SIG-M5 (cell line): ENCODE results near the gene CAV2.
"Not testable (repeated sequence)": the region's sequence is repeated elsewhere in the genome, so short reads cannot be mapped to it uniquely, and the experiment has no call there.

Experiments
- DNase-seq: peaks from one replicate; lab custom pipeline; 2025; lab: John Stamatoyannopoulos, UW

The CAV2 gene

DNA sequence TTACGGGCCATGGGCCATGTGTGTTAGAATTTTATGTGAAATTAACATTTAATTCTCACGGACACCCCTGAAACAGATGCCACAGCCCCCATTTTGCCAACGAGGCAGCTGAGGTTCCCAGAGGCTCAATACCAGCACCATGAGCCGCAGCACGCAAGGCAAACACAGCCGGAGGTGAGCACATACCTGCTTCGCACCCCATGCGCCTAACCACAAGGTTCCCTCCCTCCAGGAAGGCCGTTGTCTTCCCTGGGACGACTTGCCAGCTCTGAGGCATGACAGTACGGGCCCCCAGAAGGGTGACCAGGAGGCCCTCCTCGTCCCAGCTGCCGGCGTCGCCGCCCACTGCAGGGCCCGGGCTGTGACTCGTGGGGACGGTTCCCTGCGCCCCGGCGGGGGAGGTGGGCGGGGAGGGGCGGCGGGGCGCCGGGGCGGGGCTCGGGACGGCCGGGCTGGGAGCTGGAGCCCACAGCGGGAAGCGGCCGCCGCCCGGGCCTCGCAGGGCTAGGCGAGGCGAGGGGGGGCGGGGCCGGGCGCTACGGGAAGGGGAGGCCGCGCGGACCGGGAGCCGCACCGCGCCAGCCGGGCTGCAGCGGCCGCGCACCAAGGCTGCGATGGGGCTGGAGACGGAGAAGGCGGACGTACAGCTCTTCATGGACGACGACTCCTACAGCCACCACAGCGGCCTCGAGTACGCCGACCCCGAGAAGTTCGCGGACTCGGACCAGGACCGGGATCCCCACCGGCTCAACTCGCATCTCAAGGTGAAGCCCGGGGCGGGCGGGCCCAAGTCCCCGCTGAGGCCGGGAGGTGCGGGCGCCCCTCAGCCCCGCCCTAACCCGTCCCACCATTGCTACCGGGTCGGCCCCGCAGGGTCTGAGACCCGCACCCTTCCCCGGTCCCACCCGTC lies at the start of gene CAV2:
TSS of gene CAV2 (plus strand) at position 571 of the 910 bp plus-strand sequence. CDS start at position 615, 44 bp downstream.
- DNase-seq: no peak

GRCh38 chr7:116449950-116450349 lies 49.6 kb upstream of the CAV2 start:
- no peak for DNase-seq

- DNase-seq: no peak
Observed at GRCh38 chr7:116451957-116452729, 47.4 kb upstream of the CAV2 start.

GRCh38 chr7:116454377-116454776 lies 45.2 kb upstream of the CAV2 start:
- DNase-seq: no peak

DNA sequence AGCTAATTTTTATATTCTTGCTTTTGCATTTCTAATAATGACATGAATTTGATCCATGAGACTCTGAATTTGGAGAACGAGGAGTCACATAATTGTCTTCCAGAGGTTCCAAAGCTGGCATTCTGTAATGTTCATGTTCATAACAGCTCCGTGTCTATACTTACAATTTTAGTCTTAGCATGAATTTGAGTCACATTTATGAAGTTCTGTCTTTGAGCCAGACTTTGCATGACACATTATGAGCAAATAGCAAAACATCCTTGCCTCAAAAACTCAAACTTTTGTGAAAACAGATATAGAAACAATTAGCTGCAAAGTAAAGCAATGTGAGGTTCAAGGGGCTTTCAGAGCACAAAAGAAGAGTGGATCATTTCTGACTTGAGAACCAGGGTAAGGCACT lies 44.5 kb upstream of the CAV2 start:
- DNase-seq: no peak

GRCh38 chr7:116455499-116455898 lies 44.0 kb upstream of the CAV2 start:
- no peak for DNase-seq

DNA sequence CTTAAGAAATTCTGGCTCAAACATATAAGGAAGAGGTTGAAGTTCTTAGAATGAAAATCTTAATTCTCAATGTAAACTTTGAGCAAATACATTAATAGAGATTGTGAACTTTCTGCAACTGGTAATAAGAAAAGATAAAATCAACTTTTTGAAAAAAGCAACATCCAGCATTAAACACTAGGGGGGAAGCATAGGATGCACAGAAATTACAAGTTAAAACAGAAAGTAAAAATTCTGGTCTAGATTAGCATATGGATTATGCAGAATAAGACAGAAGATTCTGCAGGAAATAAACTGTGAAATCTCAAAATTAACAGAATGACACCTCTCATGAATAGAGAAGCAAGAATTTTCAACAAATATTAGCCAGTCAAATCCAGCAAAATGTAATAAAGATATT lies 38.0 kb upstream of the CAV2 start:
- DNase-seq: no peak

- DNase-seq: no peak
Observed at GRCh38 chr7:116463956-116464355, 35.6 kb upstream of the CAV2 start.

DNA sequence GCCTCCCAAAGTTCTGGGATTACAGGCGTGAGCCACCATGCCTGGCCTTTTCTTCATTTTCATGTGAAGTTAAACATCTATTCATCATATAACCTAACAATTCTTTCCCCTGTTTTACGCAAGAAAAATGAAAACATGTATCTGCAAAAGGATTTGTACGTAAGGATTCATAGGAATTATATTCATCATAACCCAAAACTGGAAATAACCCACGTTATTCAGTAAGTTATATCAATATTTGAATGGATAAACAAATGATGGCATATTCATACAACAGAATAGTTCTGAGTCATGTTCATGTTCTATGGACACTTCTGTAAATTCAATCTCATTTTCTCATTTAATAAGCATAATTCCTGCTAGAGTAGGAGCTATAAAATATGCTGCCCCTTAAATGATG lies 35.2 kb upstream of the CAV2 start:
- DNase-seq: no peak

- DNase-seq: no peak
Observed at GRCh38 chr7:116465125-116465524, 34.4 kb upstream of the CAV2 start.

DNA sequence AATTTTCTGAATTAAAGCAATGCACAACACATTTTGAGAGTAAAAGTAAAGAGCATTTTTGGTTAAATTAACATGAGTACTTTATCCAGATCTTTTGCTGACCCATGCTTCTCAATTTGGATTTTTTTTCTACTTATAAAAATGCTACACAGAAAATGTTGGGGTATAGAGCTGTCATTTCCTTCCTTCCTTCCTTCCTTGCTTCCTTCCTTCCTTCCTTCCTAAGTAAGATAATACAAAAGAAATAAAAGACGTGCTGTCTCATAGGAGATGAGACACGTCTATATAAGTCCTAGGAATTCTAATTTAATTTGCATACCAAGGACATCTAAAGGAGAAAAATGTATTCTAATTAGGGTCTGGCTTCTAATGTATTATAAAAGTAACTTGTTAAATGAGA lies 31.0 kb upstream of the CAV2 start:
- DNase-seq: no peak

DNA sequence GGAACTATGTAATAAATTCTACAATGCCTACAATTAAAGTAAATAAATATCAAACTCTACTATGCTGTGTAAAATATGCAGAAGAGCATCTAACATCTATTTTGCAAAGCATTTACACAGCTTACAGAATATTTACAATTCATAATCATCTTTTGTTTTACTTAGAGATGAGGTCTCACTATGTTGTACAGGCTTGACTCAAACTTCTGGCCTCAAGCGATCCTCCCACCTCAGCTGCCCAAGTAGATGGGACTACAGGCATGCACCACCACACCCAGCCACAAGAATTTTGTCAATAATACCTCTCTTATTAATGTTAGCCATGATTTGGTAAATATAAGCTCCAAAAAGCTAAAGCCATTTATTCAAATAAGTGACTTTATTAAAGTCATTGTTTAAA lies 21.9 kb upstream of the CAV2 start:
- DNase-seq: no peak

- DNase-seq: no peak
Observed at GRCh38 chr7:116478834-116479233, 20.7 kb upstream of the CAV2 start.

- DNase-seq: no peak
Observed at GRCh38 chr7:116483271-116483942, 16.1 kb upstream of the CAV2 start.

- not testable (repeated sequence) for DNase-seq
Observed at GRCh38 chr7:116484389-116484788, 15.1 kb upstream of the CAV2 start.

DNA sequence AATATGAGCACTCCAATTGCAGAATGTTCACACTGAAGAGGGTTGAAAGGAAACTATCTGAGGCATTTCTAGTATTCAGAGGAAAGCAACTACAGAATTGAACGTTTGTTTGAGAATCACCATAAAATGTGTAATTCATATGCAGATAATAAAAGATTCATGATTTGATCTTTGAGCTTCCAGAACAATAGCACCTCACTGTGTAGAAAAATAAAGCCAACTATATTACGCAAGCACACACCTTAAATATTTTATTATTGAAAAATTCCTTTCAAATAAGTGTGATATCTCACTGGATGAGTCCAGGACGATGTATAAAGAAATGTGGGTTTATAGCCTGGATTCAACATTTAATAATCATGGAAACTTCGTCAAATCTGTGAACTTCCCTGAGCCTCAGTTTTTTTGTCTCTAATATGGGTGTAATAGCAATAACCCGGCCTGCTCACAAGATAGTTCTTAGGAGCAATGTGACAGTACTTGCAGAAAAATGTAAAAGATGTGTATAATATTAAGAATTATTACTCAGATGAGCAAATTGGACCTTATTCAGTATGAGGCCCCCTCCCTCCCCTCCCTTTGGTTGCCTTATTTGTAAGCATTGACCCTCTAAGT lies 11.5 kb upstream of the CAV2 start:
- DNase-seq: no peak

DNA sequence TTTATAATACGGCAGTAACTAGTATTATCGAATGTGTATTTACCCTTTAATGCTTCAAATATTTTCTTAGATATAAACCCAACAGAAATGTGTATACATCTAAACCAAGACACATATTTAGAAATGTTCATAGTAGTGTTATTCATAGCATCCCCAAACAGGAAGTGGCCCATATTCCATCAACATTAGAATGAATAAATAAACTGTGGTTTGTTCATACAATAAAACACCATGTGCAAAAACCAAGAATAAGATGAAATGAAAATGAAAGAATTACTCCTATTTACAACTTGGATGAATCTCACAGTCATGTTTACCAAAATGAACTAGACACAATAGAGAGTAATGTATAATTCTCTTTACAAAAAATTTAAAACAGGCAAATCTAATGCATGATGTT lies 9.2 kb upstream of the CAV2 start:
- no peak for DNase-seq

GRCh38 chr7:116491887-116492653 lies 7.5 kb upstream of the CAV2 start:
- no peak for DNase-seq

DNA sequence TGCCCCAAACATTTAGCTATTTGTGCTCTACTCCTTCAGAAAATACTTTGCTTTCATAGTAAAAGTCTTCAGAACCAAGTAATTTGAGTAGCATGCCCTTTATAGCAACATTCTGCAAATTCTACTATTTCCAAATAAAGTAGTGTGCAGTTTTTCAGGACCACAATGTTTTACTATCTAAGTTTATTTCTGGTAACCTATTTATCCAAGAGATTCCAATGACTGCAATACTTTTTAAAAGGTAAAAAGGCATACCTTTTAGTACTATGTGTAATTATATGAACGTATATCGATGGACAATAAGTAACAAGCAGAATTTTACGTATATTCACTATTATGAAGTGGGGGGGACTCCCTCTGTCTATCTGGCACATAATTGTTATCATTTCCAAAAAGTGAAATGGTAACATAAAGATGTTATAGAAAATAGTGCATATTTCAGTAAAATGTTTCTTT lies 6.9 kb upstream of the CAV2 start:
- no peak for DNase-seq

GRCh38 chr7:116493449-116493848 lies 6.1 kb upstream of the CAV2 start:
- DNase-seq: no peak

- no peak for DNase-seq
Observed at GRCh38 chr7:116494472-116494871, 5.1 kb upstream of the CAV2 start.
